ENCODE measurements around the gene GZF1. TPM values are rescaled to one million over a fixed set of nuclear protein-coding genes. Genes with fewer than 3 reads are reported as not detected.

GZF1 gene
- total RNA-seq, 3 donors from 2014 or later, result 19.0 to 24.3 (median 19.9) TPM

DNA sequence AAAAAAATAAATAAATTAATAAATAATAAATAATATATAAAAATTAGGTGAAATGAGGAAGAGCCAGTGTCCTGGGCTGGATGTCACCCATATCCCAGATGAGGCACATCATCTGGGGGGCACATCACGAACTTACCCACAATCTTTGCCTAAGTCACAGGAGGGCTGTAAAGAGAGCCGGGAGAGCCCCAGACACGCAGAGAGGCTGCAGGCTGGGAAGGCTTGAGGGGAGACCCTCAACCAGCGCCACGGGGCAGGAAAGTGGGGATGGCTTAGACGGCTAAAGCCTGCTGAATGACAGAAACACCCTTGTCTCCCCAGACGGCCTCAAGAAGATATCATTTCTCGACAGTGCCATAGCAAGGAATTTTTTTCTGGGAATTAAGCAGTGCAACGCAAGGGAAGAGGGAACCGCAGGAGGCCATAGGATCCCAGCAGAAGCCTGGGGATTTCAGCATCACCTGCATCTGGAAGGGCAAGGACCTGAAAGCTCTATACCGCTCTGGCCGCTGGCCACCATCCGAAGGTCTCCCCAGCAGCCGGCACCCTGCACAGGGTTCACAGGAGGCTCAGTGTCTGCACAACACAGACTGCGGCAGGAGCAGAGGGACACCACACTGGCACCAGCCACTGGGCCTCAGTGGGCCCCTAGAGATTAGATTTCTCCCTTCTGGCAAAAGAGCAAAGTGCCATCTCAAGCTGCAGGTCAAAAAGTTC lies 34.2 kb upstream of the GZF1 start:
- H3K27me3 ChIP-seq, result no peaks in the 10 kb centered on the region
- H3K9me3 ChIP-seq, result no peaks in the 10 kb centered on the region
- DNase-seq (ENCODE audit: low spot score in 2 of 2), result peak in 1 of 2 donors; percentile 28
- no peaks in the 10 kb centered on the region for H3K36me3 ChIP-seq
- H3K27ac ChIP-seq, result no peak overlapping the region
- TF ChIP-seq POLR2AphosphoS5 (IDR thresholded peaks at IDR 0.05) (no peak), POLR2A (IDR thresholded peaks at IDR 0.05) (no peak)
- TF ChIP-seq, protein P1, sequence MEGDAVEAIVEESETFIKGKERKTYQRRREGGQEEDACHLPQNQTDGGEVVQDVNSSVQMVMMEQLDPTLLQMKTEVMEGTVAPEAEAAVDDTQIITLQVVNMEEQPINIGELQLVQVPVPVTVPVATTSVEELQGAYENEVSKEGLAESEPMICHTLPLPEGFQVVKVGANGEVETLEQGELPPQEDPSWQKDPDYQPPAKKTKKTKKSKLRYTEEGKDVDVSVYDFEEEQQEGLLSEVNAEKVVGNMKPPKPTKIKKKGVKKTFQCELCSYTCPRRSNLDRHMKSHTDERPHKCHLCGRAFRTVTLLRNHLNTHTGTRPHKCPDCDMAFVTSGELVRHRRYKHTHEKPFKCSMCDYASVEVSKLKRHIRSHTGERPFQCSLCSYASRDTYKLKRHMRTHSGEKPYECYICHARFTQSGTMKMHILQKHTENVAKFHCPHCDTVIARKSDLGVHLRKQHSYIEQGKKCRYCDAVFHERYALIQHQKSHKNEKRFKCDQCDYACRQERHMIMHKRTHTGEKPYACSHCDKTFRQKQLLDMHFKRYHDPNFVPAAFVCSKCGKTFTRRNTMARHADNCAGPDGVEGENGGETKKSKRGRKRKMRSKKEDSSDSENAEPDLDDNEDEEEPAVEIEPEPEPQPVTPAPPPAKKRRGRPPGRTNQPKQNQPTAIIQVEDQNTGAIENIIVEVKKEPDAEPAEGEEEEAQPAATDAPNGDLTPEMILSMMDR (IDR thresholded peaks at IDR 0.05), result no peak
- no peak overlapping the region for H3K4me3 ChIP-seq
- intact Hi-C loops (cut with DNase I; ENCODE audit: low total_unique reads), result no loop called here
- no peaks in the 10 kb centered on the region for H3K4me1 ChIP-seq

DNA sequence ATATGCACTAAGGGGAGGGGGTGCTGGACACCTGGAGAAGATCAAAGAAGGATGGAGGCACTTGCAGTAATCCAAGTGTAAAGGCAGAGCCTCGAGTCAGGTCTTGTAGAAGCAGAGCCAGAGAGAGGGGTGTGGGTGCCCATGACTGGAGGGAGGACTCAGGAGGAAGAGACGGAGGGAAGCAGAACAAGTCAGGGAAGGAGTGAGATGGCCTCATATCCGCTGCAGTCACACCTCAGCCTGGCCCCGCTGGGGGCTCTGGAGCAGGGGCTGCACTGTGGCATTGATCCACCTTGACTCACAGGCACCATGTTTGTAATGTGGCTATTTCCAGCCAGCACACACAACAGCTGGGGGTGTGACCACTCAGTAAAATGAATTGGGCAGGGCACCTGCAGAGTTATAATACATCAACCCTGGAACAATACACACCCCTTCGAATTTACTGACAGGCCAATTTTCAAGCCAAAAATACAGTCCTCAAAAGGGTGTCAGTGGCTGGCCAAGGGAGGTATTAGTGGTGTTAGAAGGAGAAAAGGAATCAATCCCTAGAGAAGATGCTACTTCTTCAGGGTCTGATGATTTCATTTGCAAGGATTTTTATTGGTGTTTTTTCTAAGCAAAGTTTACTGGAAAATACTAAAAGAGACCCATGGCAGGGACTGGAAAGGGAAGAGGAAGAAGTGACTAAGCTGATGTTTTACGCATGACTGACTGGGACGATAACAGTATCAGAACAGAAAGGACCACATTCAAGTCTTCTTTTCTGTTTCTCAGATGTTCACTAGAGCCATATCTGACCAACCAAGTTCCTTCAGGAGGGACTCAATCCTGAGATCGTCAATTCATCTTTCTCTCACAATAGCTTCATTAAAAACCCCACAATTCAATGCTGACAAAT lies 30.3 kb upstream of the GZF1 start:
- H3K4me1 ChIP-seq, result no peaks in the 10 kb centered on the region
- intact Hi-C loops (cut with DNase I; ENCODE audit: low total_unique reads), result no loop called here
- peak overlapping the region in 1 of 2 donors; percentile 12 for H3K27ac ChIP-seq
- TF ChIP-seq, protein P1 (IDR thresholded peaks at IDR 0.05), result no peak
- TF ChIP-seq POLR2AphosphoS5 (IDR thresholded peaks at IDR 0.05) (no peak), POLR2A (IDR thresholded peaks at IDR 0.05) (no peak)
- H3K4me3 ChIP-seq, result no peak overlapping the region
- no peak for DNase-seq (ENCODE audit: low spot score in 2 of 2)
- no peaks in the 10 kb centered on the region for H3K9me3 ChIP-seq
- no peaks in the 10 kb centered on the region for H3K27me3 ChIP-seq
- no peaks in the 10 kb centered on the region for H3K36me3 ChIP-seq

DNA sequence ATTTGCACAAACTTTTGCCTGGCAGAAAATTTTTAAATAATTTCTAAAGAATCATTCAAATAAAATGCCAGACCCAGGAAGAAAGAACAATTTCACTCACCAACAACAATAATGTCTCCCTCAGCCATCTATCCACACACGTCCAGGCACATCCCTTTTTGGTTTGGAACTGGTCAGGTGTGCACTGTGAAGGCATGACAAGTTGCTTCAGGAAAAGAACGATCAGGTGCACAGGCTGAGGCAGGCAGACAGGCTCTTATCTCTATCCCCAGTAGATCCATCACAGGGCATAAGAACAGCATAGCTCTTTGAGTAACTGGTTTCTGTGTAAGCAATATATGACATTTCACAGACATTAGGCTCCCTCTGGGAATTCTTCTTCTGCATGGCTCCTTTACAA lies 29.5 kb upstream of the GZF1 start:
- Histone ChIP-seq H3K4me1 (no peaks in the 10 kb centered on the region), H3K27ac (no peak overlapping the region), H3K36me3 (no peaks in the 10 kb centered on the region), H3K27me3 (no peaks in the 10 kb centered on the region), H3K9me3 (no peaks in the 10 kb centered on the region), H3K4me3 (no peak overlapping the region)
- TF ChIP-seq, protein P1 (IDR thresholded peaks at IDR 0.05), result no peak
- TF ChIP-seq POLR2AphosphoS5 (IDR thresholded peaks at IDR 0.05) (no peak), POLR2A (IDR thresholded peaks at IDR 0.05) (no peak)
- intact Hi-C loops (cut with DNase I; ENCODE audit: low total_unique reads), result no loop called here
- DNase-seq (ENCODE audit: low spot score in 2 of 2), result no peak

DNA sequence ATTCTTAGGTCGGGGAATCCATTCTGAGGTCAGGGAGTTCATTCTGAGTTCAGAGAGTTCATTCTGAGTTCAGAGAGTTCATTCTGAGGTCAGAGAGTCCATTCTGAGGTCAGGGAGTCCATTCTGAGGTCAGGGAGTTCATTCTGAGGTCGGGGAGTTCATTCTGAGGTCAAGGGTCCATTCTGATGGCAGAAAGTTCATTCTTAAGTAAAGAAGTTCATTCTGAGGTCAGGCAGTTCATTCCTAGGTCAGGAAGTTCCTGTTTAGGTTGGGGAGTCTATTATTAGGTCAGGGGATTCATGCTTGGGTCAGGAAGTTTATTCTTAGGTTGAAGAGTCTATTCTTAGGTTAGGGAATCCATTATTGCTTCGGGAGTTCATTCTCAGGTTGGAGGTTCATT lies 27.9 kb upstream of the GZF1 start:
- no peaks in the 10 kb centered on the region for H3K9me3 ChIP-seq
- no peaks in the 10 kb centered on the region for H3K4me1 ChIP-seq
- H3K27ac ChIP-seq, result no peak overlapping the region
- no peaks in the 10 kb centered on the region for H3K27me3 ChIP-seq
- H3K36me3 ChIP-seq, result no peaks in the 10 kb centered on the region
- intact Hi-C loops (cut with DNase I; ENCODE audit: low total_unique reads), result no loop called here
- no peak for DNase-seq (ENCODE audit: low spot score in 2 of 2)
- no peak overlapping the region for H3K4me3 ChIP-seq
- TF ChIP-seq, protein P1 (IDR thresholded peaks at IDR 0.05), result no peak
- TF ChIP-seq POLR2AphosphoS5 (IDR thresholded peaks at IDR 0.05) (no peak), POLR2A (IDR thresholded peaks at IDR 0.05) (no peak)

GRCh38 chr20:23335521-23335920 lies 26.5 kb upstream of the GZF1 start:
- Histone ChIP-seq H3K36me3 (no peaks in the 10 kb centered on the region), H3K4me1 (no peaks in the 10 kb centered on the region), H3K27ac (no peak overlapping the region), H3K27me3 (no peaks in the 10 kb centered on the region), H3K9me3 (no peaks in the 10 kb centered on the region), H3K4me3 (no peak overlapping the region)
- TF ChIP-seq POLR2A (IDR thresholded peaks at IDR 0.05) (no peak), POLR2AphosphoS5 (IDR thresholded peaks at IDR 0.05) (no peak)
- TF ChIP-seq, protein P1 (IDR thresholded peaks at IDR 0.05), result no peak
- intact Hi-C loops (cut with DNase I; ENCODE audit: low total_unique reads), result no loop called here
- DNase-seq (ENCODE audit: low spot score in 2 of 2), result no peak

All from breast epithelium (tissue), 4 donors.